Measurements from ENCODE around the gene MRPL20.

MRPL20 gene

GRCh38 chr1:1359664-1360468 lies 47.2 kb downstream of the MRPL20 start:
- no peak for DNase-seq

DNA sequence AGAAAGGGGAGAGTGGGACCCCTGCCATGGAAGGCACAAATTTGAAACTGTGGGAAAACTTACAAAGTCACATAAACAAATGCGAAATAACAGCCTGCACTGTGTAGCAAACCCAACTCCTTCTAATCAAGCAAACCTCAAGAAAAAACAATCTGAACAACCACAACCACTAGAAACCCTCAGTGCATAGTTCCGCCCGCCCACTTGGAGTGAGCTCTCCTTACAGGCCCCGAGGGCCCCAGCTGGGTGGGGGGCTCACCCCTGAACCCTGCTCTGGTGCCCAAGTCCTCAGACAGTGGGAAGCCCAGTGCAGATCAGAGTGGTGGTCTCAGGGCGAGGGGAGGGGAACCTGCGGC lies 47.8 kb downstream of the MRPL20 start:
- DNase-seq = no peak

DNA sequence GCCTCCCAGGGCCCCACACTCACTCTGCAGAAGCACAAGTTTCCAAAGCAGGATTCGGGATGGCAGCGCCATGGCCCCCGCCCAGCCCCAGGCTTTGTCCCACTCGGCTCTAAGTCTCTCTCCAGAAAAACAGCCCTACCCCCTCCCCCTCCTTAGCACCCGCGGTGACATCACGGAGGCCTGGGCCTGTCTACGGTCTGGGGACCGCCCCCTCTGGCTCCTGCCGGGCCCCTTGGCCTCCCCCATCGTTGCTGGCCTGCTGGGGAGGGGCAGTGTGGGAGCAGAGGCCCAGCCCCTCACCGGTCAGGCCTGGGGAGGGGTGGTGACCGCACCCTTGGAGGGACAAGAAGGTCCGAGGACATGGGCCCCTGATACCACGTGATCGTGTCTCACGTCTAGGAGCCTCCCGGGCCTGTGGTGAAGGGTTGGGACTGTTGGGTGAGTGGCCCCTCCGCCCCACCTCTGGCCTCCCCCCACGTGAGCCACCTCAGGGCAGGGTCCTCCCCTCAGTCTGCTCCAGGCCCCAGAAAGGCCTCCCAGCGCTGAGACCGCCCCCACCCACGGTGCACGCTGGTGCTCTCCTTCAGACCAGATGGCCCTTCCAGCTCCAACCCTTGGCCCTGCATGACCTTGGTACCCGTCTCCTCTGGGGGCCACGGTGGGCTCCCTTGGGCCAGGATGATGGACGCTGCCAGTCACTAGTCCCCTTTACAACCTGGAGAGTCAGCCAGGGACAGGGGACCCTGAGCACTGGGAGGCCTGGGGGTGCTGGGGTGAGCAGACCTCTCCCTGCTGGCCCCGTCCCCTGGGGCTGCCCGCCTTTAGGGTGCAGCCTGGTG lies 48.4 kb downstream of the MRPL20 start, which contains the start of gene MXRA8:
TSS of gene MXRA8 (minus strand) at position 123 of the 839 bp plus-strand sequence. CDS start at position 72, 51 bp downstream.
- DNase-seq = no peak

- no peak for DNase-seq
Measured at GRCh38 chr1:1357871-1358432, 49.1 kb downstream of the MRPL20 start.

GRCh38 chr1:1356796-1357401 lies 50.2 kb downstream of the MRPL20 start:
- no peak for DNase-seq

- DNase-seq = no peak
Measured at GRCh38 chr1:1356166-1356795, 50.8 kb downstream of the MRPL20 start.

GRCh38 chr1:1355416-1355815 lies 51.7 kb downstream of the MRPL20 start:
- DNase-seq = no peak

DNA sequence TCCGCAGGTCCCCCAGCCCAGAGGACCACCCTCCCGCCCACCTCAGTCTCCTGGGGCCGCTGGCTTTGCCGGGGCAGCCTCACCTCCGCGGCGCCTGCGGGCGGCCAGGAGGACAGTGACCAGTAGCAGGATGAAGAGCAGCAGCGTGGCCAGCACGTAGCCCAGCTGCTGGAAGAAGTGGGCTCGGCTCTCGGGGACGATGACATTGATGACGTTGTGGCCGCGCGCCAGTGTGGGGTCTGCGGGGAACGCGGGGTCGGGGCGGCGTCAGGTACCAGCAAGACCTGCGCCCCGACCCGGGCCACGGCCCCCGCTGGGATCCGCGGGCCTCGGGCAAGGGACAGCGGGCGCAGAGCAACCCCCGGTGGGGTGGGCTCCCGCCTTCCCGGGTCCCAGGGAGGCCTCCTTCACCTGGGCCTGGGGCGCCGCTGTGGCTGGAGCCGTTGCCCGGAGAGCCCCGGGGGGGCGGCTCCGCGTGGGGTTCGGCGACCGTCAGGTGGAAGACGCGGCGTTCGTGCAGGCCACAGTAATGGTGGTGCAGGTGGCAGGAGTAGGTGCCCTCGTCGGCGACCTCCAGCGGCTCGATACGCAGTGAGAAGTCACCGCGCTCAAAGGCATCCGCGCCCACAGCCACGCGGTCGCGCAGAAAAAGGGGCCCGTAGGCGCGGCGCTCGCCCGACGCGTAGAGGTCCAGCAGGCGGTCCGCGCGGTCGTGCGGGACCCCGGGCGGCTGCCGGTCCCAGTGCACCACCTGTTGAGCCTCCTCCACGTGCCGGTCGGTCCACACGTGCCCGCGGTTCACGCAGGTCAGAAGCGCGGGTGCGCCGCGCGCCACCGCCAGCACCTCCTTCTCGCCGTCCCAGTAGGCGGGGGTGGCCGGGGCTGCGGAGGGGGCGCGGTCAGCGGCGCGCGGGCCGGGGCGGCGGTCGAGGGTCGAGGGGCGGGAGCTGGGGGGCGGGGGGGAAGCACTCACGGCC lies 52.5 kb downstream of the MRPL20 start:
- DNase-seq = no peak

DNA sequence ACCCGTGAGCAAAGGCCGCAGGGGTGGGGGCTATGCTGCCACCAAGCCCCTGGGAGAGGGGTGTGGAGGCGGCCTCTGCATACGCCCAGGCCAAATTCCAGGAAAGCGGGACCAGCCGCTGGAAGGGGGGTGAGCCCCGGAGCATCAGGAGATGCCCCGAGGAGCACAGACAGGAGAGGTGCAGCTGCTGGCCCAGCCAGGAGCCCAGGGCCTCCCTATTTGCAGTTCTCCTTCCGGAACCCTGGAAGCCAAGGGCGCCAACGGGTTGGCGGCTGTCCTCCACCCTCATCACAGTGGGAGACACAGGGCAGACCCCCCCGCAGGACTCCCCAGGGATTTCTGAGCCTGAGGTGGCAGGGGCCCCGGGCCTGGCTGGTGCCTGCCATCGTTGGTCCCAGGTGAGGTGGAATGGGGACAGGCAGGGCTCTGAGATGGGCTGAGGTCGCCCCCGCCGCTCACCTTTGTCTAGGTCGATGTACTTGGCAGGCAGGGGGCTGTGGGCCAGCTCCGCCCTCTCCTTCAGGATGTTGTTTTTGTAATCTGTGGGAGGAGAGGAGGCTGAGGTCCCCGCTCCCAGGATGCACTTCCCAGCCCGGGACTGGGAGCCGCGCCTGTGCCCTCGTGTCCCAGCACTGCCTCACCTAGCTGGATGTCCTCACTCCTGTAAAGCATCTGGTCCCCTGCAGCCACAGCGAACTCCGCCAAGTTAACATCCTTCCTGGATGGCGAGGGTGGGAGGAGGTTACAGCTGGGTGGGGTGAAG lies 53.5 kb downstream of the MRPL20 start:
- DNase-seq = no peak

- DNase-seq = no peak
Measured at GRCh38 chr1:1352786-1353388, 54.2 kb downstream of the MRPL20 start.
